ENCODE results near the gene FADD.

GRCh38 chr11:70159627-70160570 is 43.2 kb upstream of the FADD start:
- TF ChIP-seq POLR2A (IDR thresholded peaks at IDR 0.05) = no peak
- TF ChIP-seq, protein P1, sequence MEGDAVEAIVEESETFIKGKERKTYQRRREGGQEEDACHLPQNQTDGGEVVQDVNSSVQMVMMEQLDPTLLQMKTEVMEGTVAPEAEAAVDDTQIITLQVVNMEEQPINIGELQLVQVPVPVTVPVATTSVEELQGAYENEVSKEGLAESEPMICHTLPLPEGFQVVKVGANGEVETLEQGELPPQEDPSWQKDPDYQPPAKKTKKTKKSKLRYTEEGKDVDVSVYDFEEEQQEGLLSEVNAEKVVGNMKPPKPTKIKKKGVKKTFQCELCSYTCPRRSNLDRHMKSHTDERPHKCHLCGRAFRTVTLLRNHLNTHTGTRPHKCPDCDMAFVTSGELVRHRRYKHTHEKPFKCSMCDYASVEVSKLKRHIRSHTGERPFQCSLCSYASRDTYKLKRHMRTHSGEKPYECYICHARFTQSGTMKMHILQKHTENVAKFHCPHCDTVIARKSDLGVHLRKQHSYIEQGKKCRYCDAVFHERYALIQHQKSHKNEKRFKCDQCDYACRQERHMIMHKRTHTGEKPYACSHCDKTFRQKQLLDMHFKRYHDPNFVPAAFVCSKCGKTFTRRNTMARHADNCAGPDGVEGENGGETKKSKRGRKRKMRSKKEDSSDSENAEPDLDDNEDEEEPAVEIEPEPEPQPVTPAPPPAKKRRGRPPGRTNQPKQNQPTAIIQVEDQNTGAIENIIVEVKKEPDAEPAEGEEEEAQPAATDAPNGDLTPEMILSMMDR (IDR thresholded peaks at IDR 0.05) = no peak

Measured in tibial nerve (tissue), 3 donors.